Dendritic cell treated with granulocyte-macrophage colony-stimulating factor and Interleukin-4, amounts not matched to agents 40 ng/mL and 50 ng/mL, for 4 days (primary cell): ENCODE results near the gene WNK2.

ENCODE experiments used
- H3K27ac Mint-ChIP-seq: one replicate; pipeline ENCODE4 v1.8.0; 2022; ENCODE audit warnings: mild to moderate bottlenecking, mixed read lengths
- H3K27me3 Mint-ChIP-seq: one replicate; pipeline ENCODE4 v1.8.0; 2022; ENCODE audit warnings: mild to moderate bottlenecking, mixed read lengths
- H3K36me3 Mint-ChIP-seq: one replicate; pipeline ENCODE4 v1.8.0; 2022; ENCODE audit warnings: low read depth, mixed read lengths
- H3K4me1 Mint-ChIP-seq: one replicate; pipeline ENCODE4 v1.8.0; 2022; ENCODE audit warnings: low read depth, mixed read lengths
- H3K4me3 Mint-ChIP-seq: one replicate; pipeline ENCODE4 v1.8.0; 2022; ENCODE audit warnings: mild to moderate bottlenecking, moderate library complexity, mixed read lengths
- H3K9me3 Mint-ChIP-seq: one replicate; pipeline ENCODE4 v1.8.0; 2022; ENCODE audit warnings: mixed read lengths
- intact Hi-C: fragments of 100-400 bp; cut with micrococcal nuclease; formaldehyde crosslinking; loops from one replicate; pipeline ENCODE4 v1.15.0; 2022

WNK2 gene

GRCh38 chr9:93280661-93281259 is 96.8 kb downstream of the WNK2 start:
- H3K27ac Mint-ChIP-seq = no peak overlapping the region
- H3K27me3 Mint-ChIP-seq = peaks cover 54% of the 10 kb centered on the region
- no peak overlapping the region for H3K4me3 Mint-ChIP-seq
- no peaks in the 10 kb centered on the region for H3K36me3 Mint-ChIP-seq
- H3K4me1 Mint-ChIP-seq = no peaks in the 10 kb centered on the region
- no peaks in the 10 kb centered on the region for H3K9me3 Mint-ChIP-seq
- intact Hi-C loops = loop anchor here (10.0 kb wide), 1 partner anchor 86 kb away; no protein-coding TSS in a partner anchor

DNA sequence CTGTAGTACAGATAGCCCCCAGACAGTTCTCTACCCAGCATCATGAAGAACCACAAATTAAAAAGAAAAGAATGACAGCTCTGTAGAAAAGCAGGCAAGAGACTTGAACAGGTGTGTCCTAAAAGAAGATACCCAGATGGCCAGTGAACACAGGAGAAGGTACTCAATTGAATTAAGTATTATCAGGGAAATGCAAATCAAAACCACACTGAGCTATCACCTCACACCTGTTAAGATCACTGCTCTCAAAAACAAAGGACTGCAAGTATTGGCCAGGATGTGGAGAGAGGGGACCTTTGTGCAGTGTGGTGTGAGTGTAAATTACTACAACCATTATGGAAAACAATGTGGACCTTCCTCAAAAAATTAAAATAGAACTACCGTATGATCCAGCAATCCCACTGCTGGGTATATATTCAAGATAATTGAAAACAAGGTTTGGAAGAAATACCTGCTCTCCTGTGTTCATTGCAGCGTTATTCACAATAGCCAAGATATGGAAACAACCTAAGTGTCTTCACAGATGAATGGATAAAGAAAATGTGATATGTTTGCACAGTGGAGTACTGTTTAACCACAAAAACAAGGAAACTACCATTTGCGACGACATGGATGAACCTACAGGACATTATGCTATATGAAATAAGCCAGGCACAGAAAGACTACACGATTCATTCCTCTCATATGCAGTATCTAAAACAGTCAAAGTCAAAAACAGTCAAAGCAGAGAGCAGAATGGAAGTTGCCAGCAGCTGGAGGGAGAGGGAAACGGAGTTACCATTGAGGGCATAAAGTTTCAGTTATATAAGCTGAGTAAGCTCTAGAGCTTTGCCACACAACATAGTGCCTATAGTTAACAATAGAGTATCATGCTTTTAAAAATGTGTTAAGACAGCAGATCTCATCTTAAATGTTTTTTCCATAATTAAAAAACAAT is 102.6 kb downstream of the WNK2 start:
- H3K4me3 Mint-ChIP-seq = no peak overlapping the region
- H3K36me3 Mint-ChIP-seq = no peaks in the 10 kb centered on the region
- peaks cover 51% of the 10 kb centered on the region for H3K27me3 Mint-ChIP-seq
- H3K27ac Mint-ChIP-seq = no peak overlapping the region
- intact Hi-C loops = loop anchor here (10.0 kb wide), 1 partner anchor 92 kb away; no protein-coding TSS in a partner anchor
- H3K4me1 Mint-ChIP-seq = no peaks in the 10 kb centered on the region
- no peaks in the 10 kb centered on the region for H3K9me3 Mint-ChIP-seq

DNA sequence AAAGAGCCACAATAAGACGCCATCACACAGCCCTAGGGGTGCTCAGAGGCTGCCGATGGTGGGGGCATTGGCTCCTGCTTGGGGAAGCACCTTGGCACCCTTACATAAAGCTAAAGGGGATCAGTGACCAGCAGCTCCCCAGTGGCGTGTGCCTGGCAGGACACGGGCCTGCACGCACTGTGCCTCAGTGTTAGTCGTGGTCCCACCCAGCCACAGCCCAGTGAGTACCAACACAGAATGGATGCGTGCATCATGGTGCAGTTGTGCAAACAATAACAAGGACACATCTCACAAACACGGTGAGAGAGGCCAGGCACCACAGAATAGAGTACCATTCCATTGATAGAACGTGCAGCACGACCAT is 103.2 kb downstream of the WNK2 start:
- peaks cover 44% of the 10 kb centered on the region for H3K27me3 Mint-ChIP-seq

GRCh38 chr9:93287593-93287992 is 103.7 kb downstream of the WNK2 start:
- intact Hi-C loops = loop anchor here (10.0 kb wide), 1 partner anchor 93 kb away; no protein-coding TSS in a partner anchor
- Mint-ChIP-seq H3K4me1 (no peaks in the 10 kb centered on the region), H3K4me3 (no peak overlapping the region), H3K36me3 (no peaks in the 10 kb centered on the region), H3K27me3 (peaks cover 40% of the 10 kb centered on the region), H3K9me3 (no peaks in the 10 kb centered on the region), H3K27ac (no peak overlapping the region)

More for the DNA sequence above, 103.2 kb downstream of the WNK2 start:
- no peaks in the 10 kb centered on the region for H3K36me3 Mint-ChIP-seq
- H3K4me1 Mint-ChIP-seq = no peaks in the 10 kb centered on the region
- H3K4me3 Mint-ChIP-seq = no peak overlapping the region
- no peak overlapping the region for H3K27ac Mint-ChIP-seq
- intact Hi-C loops = loop anchor here (10.0 kb wide), 1 partner anchor 92 kb away; no protein-coding TSS in a partner anchor
- H3K9me3 Mint-ChIP-seq = no peaks in the 10 kb centered on the region

GRCh38 chr9:93288341-93288740 is 104.4 kb downstream of the WNK2 start:
- peaks cover 37% of the 10 kb centered on the region for H3K27me3 Mint-ChIP-seq
- intact Hi-C loops = loop anchor here (10.0 kb wide), 1 partner anchor 94 kb away; no protein-coding TSS in a partner anchor

GRCh38 chr9:93288891-93289883 is 105.2 kb downstream of the WNK2 start:
- no peaks in the 10 kb centered on the region for H3K36me3 Mint-ChIP-seq
- H3K27me3 Mint-ChIP-seq = peaks cover 38% of the 10 kb centered on the region
- no peak overlapping the region for H3K4me3 Mint-ChIP-seq

More at GRCh38 chr9:93288341-93288740, 104.4 kb downstream of the WNK2 start:
- Mint-ChIP-seq H3K9me3 (no peaks in the 10 kb centered on the region), H3K4me1 (no peaks in the 10 kb centered on the region), H3K4me3 (no peak overlapping the region), H3K36me3 (no peaks in the 10 kb centered on the region), H3K27ac (no peak overlapping the region)

DNA sequence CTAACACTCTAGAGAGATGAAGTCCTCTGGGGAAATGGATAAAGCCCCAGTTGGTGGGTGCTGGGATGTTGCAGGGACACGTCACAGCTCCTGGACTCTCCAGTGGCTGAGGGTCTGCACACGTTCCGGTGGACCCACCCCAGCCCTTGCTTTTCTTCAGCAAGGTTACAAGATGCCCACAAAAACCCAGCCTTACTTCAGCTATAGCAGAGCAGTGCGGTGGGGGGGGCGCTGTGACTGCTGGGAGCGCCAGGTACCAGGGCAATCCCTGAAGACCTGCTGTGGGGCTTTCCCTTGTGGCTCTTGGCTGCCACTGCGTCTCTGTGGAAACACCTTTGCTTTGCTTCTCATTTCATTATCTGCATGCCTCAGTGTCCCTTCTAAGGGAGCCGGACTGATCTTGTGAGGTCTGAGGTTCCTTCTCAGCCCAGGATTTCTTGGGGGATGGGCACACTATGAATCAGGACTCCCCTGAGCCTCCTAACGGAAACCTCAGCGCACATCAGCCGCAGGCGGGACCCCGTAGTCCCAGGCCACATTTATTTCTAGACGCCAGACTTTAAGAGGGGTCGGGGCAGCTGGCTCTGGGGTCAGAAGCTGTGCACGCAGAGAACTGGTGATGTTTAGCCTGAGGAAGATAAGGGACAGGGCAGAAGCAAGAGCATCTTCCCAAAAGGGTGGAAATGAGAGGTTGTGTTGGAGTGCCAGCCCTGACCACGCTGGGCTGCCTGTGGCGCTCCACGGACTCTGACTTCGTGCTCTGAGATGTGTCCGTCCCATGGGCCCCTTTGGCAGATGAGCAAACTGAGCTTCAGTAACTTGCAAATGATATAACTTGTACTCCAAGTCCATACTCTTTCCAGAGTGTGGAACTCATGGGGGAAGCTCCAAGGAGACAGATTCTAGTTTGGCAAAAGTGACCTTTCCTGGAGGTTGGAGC is 106.8 kb downstream of the WNK2 start:
- H3K4me1 Mint-ChIP-seq = no peaks in the 10 kb centered on the region
- no peak overlapping the region for H3K4me3 Mint-ChIP-seq
- intact Hi-C loops = no loop called here
- no peak overlapping the region for H3K27ac Mint-ChIP-seq
- H3K36me3 Mint-ChIP-seq = no peaks in the 10 kb centered on the region
- peaks cover 39% of the 10 kb centered on the region for H3K27me3 Mint-ChIP-seq
- H3K9me3 Mint-ChIP-seq = no peaks in the 10 kb centered on the region

More at GRCh38 chr9:93288891-93289883, 105.2 kb downstream of the WNK2 start:
- Mint-ChIP-seq H3K4me1 (no peaks in the 10 kb centered on the region), H3K27ac (no peak overlapping the region), H3K9me3 (no peaks in the 10 kb centered on the region)
- intact Hi-C loops = loop anchor here (10.0 kb wide), 1 partner anchor 94 kb away; no protein-coding TSS in a partner anchor

DNA sequence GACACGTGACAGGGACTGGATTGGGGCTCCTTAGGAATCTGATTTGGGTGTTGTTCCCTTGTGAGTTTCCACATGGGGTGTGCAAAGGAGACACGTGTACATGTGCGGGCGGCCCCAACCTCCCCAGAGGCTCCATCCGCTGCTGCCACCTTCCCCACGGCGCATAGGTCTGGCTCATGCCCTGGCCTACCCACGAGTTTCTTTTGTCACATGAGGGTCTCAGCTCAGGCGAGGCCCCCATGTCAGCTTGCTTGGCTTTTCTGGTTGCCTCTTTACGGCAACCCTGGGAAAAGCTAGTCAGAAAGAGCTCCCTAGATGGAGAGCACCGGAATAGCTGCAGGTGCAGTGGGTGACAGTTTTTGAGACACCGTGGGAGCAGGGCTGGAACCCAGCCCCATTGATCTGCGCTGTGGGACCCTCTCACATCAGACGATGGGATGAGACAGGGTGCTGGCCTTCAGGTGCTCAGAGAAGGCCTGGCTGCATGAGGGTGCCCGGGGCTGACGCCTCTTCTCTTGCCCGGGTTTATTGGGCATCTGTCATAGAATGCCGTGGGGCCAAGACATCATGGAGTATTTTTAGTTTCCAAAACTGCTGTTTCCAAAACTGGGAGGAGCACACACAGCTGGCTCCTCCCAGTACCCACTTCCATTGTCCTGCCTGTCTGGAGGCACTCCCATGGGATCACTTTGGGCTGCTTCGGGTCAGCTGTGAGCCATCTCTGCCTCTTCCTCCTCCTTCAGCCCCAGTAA is 107.8 kb downstream of the WNK2 start:
- Mint-ChIP-seq H3K36me3 (no peaks in the 10 kb centered on the region), H3K9me3 (no peaks in the 10 kb centered on the region), H3K4me1 (no peaks in the 10 kb centered on the region), H3K27ac (no peak overlapping the region), H3K27me3 (peaks cover 32% of the 10 kb centered on the region), H3K4me3 (no peak overlapping the region)
- intact Hi-C loops = no loop called here

GRCh38 chr9:93292288-93292615 is 108.3 kb downstream of the WNK2 start:
- intact Hi-C loops = no loop called here
- H3K27me3 Mint-ChIP-seq = peaks cover 32% of the 10 kb centered on the region

GRCh38 chr9:93292664-93293328 is 108.9 kb downstream of the WNK2 start:
- Mint-ChIP-seq H3K9me3 (no peaks in the 10 kb centered on the region), H3K4me3 (no peak overlapping the region), H3K27ac (no peak overlapping the region), H3K4me1 (no peaks in the 10 kb centered on the region), H3K36me3 (no peaks in the 10 kb centered on the region), H3K27me3 (peaks cover 34% of the 10 kb centered on the region)
- intact Hi-C loops = no loop called here

More at GRCh38 chr9:93292288-93292615, 108.3 kb downstream of the WNK2 start:
- no peaks in the 10 kb centered on the region for H3K9me3 Mint-ChIP-seq
- no peak overlapping the region for H3K4me3 Mint-ChIP-seq
- no peaks in the 10 kb centered on the region for H3K4me1 Mint-ChIP-seq
- H3K27ac Mint-ChIP-seq = no peak overlapping the region
- H3K36me3 Mint-ChIP-seq = no peaks in the 10 kb centered on the region

- Mint-ChIP-seq H3K36me3 (no peaks in the 10 kb centered on the region), H3K9me3 (no peaks in the 10 kb centered on the region), H3K4me1 (no peaks in the 10 kb centered on the region), H3K27ac (no peak overlapping the region), H3K27me3 (peaks cover 33% of the 10 kb centered on the region), H3K4me3 (no peak overlapping the region)
- intact Hi-C loops = no loop called here
Measured at GRCh38 chr9:93294011-93294410, 110.1 kb downstream of the WNK2 start.

GRCh38 chr9:93295031-93295430 is 111.1 kb downstream of the WNK2 start:
- Mint-ChIP-seq H3K36me3 (no peaks in the 10 kb centered on the region), H3K4me3 (no peak overlapping the region), H3K27me3 (peaks cover 33% of the 10 kb centered on the region), H3K4me1 (no peaks in the 10 kb centered on the region), H3K27ac (no peak overlapping the region), H3K9me3 (no peaks in the 10 kb centered on the region)
- intact Hi-C loops = no loop called here
